ENCODE results near the gene C17orf100.

Gene C17orf100

DNA sequence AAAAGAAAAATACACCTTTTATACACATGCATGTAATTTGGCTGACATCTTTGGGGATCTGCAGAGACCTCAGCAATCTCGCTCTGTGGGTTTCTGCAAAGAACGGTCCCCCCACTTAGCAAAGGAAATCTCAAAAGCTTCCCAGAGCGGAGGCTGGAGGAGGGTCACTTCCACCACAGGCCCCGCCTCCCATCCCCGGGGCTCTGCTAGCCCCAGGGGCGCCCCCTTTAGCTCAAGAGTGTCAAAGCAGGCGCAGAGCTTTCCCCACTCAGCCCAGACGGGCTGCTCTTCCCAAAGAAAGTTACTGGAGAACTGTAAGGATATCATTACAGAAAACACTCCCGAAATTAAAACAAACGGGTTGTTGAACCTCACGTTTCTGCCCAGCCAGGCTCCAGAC, 50.2 kb downstream of the C17orf100 start:
- TF ChIP-seq, protein P1, sequence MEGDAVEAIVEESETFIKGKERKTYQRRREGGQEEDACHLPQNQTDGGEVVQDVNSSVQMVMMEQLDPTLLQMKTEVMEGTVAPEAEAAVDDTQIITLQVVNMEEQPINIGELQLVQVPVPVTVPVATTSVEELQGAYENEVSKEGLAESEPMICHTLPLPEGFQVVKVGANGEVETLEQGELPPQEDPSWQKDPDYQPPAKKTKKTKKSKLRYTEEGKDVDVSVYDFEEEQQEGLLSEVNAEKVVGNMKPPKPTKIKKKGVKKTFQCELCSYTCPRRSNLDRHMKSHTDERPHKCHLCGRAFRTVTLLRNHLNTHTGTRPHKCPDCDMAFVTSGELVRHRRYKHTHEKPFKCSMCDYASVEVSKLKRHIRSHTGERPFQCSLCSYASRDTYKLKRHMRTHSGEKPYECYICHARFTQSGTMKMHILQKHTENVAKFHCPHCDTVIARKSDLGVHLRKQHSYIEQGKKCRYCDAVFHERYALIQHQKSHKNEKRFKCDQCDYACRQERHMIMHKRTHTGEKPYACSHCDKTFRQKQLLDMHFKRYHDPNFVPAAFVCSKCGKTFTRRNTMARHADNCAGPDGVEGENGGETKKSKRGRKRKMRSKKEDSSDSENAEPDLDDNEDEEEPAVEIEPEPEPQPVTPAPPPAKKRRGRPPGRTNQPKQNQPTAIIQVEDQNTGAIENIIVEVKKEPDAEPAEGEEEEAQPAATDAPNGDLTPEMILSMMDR (IDR thresholded peaks at IDR 0.05), result peak; percentile 27; the same call in 1 of the 2 replicates

DNA sequence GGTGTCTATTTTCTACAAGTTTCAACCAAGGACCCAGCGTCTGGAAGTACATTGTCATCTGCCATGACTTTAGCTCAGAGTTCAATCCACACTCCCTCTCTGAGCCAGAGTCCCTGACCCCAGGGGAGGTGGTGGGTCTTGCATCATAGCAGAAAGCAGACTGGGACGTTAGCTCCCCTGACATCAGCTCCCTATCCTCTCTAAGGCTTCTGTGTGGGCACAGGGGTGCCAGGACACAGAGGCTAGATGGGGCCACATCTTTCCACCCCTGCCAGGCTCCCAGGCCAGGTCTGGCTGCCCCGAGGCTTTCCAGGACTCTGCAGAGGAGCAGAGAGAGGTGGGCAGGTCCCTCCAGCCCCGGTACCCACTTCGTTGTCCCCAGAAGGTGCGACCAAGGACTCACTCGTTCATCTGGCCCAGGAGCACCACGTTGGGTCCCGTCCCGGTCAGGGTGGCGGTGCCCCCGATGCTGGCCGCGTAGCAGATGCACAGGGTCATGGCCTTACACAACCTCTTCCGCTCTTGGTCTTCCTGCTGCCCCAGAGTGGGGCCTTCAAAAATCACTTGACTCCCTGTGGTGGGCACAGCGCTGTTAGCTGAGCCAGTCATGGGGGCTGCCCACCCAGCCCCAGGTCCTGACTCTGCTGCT, 51.1 kb downstream of the C17orf100 start:
- TF ChIP-seq, protein P1 (IDR thresholded peaks at IDR 0.05), result no peak

All from LNCAP (cell line).